Lung (tissue), 12 donors: ENCODE measurements around the gene TBC1D10B. TPM values are rescaled to one million over a fixed set of nuclear protein-coding genes. Genes with fewer than 3 reads are reported as not detected.
A peak's percentile ranks its signal among the peaks of the same experiment; 100 is the strongest.

ENCODE experiments used
- ATAC-seq: fragments of 200-7000 bp; cut with Tn5 transposase; one replicate; pipeline ENCODE4 v1.9.1; 2020; ENCODE audit warnings: moderate number of reproducible peaks; ENCODE audit not compliant: insufficient read depth, low FRiP score
- DNase-seq, 3 donors: peaks; one replicate each; pipeline ENCODE4 v3.0.0-alpha.2; 2013 to 2017
- H3K27ac ChIP-seq, 2 donors: one replicate each; pipeline ENCODE4 v1.5.1; 2013; ENCODE audit warnings: mild to moderate bottlenecking in 2 of 2, moderate library complexity in 2 of 2, control low read depth in 1 of 2, inconsistent platforms in 1 of 2, low read depth in 1 of 2, low read length in 1 of 2
- H3K27me3 ChIP-seq, 3 donors: one replicate each; pipeline ENCODE4 v1.5.1; 2013; ENCODE audit warnings: low read length in 2 of 3; ENCODE audit not compliant: control insufficient read depth in 3 of 3, insufficient read depth in 3 of 3
- H3K36me3 ChIP-seq, 4 donors: one replicate each; pipeline ENCODE4 v1.5.1; 2013; ENCODE audit warnings: low read length in 4 of 4, mild to moderate bottlenecking in 1 of 4, moderate library complexity in 1 of 4; ENCODE audit not compliant: control insufficient read depth in 4 of 4, insufficient read depth in 4 of 4
- H3K4me1 ChIP-seq, 5 donors: one replicate each; pipeline ENCODE4 v1.5.1; 2013; ENCODE audit warnings: low read length in 5 of 5, mild to moderate bottlenecking in 2 of 5, moderate library complexity in 1 of 5; ENCODE audit not compliant: control insufficient read depth in 5 of 5, insufficient read depth in 5 of 5
- H3K4me3 ChIP-seq: one replicate; pipeline ENCODE4 v1.5.1; 2013; ENCODE audit warnings: mild to moderate bottlenecking, control low read depth, moderate library complexity
- H3K9ac ChIP-seq, 2 donors: one replicate each; pipeline ENCODE4 v1.5.1; 2013; ENCODE audit warnings: low read length in 2 of 2, control low read depth in 1 of 2; ENCODE audit not compliant: insufficient read depth in 1 of 2
- H3K9me3 ChIP-seq, 4 donors: one replicate each; pipeline ENCODE4 v1.5.1; 2013; ENCODE audit warnings: low read length in 3 of 4, mild to moderate bottlenecking in 1 of 4, moderate library complexity in 1 of 4; ENCODE audit not compliant: control insufficient read depth in 4 of 4, insufficient read depth in 3 of 4
- WGBS, 2 donors: extraction: QIAGEN DNeasy Blood & Tissue Kit; methylation state at CpG; one replicate each; pipeline ENCODE4 v1.1.7; 2013; 5-methylcytosine and 5-hydroxymethylcytosine counted together
- polyA plus RNA-seq, 2 donors: library from polyadenylated mRNA; stranded (reverse); fragments of 200-250 nt; gene quantifications; one replicate each; pipeline ENCODE4 v1.2.1, GENCODE V29; 2013
- total RNA-seq, 2 donors: library from RNA; depleted of rRNA in 1 of 2; stranded (reverse); fragments of >200 nt in 1 of 2; gene quantifications; one replicate each; pipeline ENCODE4 v1.2.1, GENCODE V29; 2014 to 2021
- TF ChIP-seq, protein P1 (sequence below): IDR thresholded peaks from 2 replicates; pipeline ENCODE4 v1.5.1; 2012; ENCODE audit warnings: mild to moderate bottlenecking; ENCODE audit errors: control extremely low read depth, extremely low read depth
- donor health status: control.
- donor health status: control.
- donor health status: Bipolar disorder and iron deficiency.
- donor health status: healthy.
- donor health status: DM: yes; HTN: yes; CAD: no.

TBC1D10B gene
- total and polyA plus RNA-seq, 4 donors: 26.9 to 43.6 (median 29.8) TPM

- no peaks in the 10 kb centered on the region for H3K27me3 ChIP-seq
- no peak for ATAC-seq
- peak overlapping the region; percentile 68 for H3K4me3 ChIP-seq
- TF ChIP-seq, protein P1, sequence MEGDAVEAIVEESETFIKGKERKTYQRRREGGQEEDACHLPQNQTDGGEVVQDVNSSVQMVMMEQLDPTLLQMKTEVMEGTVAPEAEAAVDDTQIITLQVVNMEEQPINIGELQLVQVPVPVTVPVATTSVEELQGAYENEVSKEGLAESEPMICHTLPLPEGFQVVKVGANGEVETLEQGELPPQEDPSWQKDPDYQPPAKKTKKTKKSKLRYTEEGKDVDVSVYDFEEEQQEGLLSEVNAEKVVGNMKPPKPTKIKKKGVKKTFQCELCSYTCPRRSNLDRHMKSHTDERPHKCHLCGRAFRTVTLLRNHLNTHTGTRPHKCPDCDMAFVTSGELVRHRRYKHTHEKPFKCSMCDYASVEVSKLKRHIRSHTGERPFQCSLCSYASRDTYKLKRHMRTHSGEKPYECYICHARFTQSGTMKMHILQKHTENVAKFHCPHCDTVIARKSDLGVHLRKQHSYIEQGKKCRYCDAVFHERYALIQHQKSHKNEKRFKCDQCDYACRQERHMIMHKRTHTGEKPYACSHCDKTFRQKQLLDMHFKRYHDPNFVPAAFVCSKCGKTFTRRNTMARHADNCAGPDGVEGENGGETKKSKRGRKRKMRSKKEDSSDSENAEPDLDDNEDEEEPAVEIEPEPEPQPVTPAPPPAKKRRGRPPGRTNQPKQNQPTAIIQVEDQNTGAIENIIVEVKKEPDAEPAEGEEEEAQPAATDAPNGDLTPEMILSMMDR: no peak
- WGBS, 2 donors: 46 to 52% methylated on average over 7 of the region's 7 CpGs
- peak overlapping the region; percentile 83 to 90 for H3K9ac ChIP-seq
- H3K9me3 ChIP-seq: no peaks in the 10 kb centered on the region
- H3K27ac ChIP-seq: peak overlapping the region; percentile 84 to 97
- no peak for DNase-seq
- peaks cover 5 to 30% (median 8%) of the 10 kb centered on the region in 5 donors for H3K4me1 ChIP-seq
- H3K36me3 ChIP-seq: peaks cover 0 to 51% (median 18%) of the 10 kb centered on the region in 4 donors
Observed at GRCh38 chr16:30355954-30356308, 14.4 kb downstream of the TBC1D10B start.

DNA sequence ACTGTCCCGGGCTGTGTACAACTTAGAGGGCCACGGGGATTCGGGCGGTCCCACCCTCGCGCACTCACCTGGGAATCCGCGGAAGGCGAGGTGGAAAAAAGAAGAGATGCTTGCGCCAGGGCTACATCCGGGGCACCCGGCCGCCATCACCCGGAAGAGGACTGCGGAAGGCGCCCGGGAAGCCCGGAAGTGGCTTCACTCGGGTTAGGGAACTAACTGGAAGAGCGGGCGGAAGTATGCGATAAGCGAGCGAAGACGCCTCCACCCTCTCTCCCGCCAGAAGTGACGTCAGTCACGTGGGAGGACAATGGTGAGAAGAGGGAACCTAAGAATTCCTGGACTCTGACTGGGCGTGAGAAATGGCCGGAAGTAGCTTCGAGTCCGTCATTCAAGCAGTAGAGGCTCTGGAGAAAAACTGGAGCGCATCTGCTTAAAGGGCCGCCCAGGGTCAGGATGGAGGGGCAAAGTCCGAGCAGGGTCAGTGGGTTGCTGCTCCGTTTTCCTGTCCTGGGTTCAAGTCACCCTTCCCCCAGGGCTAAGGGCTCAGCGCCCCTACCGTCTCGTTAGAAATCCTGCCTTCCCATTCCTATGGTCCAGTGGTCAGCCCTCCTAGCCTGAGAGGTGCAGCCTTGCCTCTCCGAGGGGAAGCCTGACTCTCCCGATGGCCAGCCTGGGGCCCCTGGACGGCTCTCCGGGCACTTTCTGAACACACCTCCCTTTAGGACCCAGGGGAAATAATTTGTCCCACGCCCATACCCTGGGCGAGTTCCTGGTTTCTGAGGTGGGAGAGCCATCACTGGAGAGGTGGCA is 14.9 kb downstream of the TBC1D10B start, which contains the start of gene CD2BP2:
TSS of gene CD2BP2 (minus strand) at position 165 of the 810 bp plus-strand sequence. CDS start 627 bp downstream, outside the sequence.
- peaks cover 5 to 30% (median 8%) of the 10 kb centered on the region in 5 donors for H3K4me1 ChIP-seq
- H3K27ac ChIP-seq: peak within 1 kb of the TSS; percentile 94 to 97

GRCh38 chr16:30354423-30355143 is 15.7 kb downstream of the TBC1D10B start:
- DNase-seq (no peak), ATAC-seq (peak; percentile 29)
- TF ChIP-seq, protein P1: no peak
- peak overlapping the region; percentile 79 for H3K4me3 ChIP-seq
- peak overlapping the region; percentile 73 to 82 for H3K9ac ChIP-seq
- no peaks in the 10 kb centered on the region for H3K9me3 ChIP-seq
- H3K4me1 ChIP-seq: peaks cover 5 to 30% (median 8%) of the 10 kb centered on the region in 5 donors
- H3K27ac ChIP-seq: peak overlapping the region; percentile 94 to 97
- 1 to 2% methylated on average over 29 to 36 of the region's 36 CpGs for WGBS, 2 donors
- H3K27me3 ChIP-seq: no peaks in the 10 kb centered on the region
- H3K36me3 ChIP-seq: peaks cover 0 to 50% (median 21%) of the 10 kb centered on the region in 4 donors

More for the DNA sequence above, 14.9 kb downstream of the TBC1D10B start, which contains the start of gene CD2BP2:
- WGBS, 2 donors: 0% methylated on average over 45 of the region's 45 CpGs
- DNase-seq: peak; percentile 98 to 100 (median 100)
- H3K4me3 ChIP-seq: peak within 1 kb of the TSS; percentile 79
- ATAC-seq: peak; percentile 90
- H3K27me3 ChIP-seq: no peaks in the 10 kb centered on the region
- H3K36me3 ChIP-seq: peaks cover 0 to 55% (median 18%) of the 10 kb centered on the region in 4 donors
- H3K9ac ChIP-seq: peak within 1 kb of the TSS; percentile 83 to 90
- TF ChIP-seq, protein P1: no peak
- H3K9me3 ChIP-seq: no peaks in the 10 kb centered on the region
